Right hindlimb (tissue), 1 donor: ENCODE measurements around the gene MRPL32.

ENCODE experiments used
- DNase-seq: peaks from one replicate; pipeline ENCODE4 v3.0.0-alpha.2; 2018

The MRPL32 gene

DNA sequence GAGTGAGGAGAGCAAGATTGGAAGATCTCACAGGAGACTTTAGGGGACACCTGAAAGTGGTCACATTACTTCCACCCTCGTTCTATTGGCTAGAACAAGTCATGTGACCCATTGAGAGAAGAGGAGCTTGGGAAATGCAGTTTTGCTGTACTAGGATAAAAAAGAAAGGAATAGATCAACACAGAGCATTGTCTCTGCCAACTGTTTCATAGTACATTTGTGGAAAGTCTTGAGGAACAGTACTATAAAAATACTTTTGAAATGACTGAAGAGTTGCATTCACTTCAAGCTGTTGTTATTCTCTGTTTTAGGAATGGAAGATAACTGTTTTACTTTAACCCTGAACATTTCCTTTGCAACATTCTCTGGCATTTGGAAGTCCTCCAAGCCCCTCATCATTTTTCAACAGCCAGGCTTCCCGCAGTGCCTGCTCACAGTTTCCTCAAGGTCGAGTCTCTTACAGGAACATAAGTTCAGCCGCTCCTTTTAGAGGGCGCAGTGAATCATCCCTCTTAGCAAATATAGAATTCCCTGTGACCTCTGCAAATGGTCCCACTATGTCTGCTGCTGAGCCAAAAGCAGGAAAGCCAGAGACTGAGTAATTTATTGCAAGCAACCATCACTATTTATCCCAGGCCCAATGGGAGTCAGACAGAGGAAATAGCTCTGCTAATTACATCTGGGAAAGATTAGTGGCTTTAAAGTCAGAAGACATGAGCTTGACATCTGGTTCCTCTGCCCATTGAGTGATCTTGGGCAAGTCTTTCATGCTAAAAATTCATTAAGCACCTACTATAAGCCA is 40.7 kb downstream of the MRPL32 start:
- DNase-seq = peak; percentile 66

DNA sequence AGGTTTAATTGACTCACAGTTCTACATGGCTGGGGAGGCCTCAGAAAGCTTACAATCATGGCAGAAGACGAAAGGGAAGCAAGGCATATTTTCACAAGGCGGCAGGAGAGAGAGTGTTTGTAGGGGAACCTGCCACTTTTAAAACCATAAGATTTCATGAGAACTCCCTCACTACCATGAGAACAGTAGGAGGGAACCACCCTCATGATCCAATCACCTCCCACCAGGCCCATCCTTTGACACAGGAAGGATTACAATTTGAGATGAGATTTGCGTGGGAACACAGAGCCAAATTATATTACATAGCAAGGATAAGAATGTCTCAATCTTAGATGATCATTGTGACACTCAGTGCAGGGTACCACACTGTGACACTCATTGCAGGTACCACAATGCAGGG is 44.2 kb downstream of the MRPL32 start:
- no peak for DNase-seq

DNA sequence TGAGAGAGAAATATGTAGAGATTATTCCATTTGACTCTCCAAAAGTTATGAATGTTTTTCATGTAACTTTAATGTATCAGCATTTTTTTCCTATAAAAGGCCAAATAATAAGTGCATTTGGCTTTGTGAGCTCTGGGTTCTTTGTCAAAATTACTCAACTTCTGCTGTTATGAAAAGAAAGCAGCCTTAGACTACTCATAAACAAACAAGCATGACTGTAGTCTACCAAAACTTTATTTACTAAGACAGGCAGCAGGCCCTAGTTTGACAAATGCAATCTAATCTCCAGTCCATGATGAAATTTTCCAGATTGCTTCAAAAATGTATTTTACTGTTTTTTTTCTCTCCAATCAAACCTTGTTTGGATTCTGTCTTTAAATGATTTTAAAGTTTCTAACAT is 46.3 kb downstream of the MRPL32 start:
- DNase-seq = no peak

DNA sequence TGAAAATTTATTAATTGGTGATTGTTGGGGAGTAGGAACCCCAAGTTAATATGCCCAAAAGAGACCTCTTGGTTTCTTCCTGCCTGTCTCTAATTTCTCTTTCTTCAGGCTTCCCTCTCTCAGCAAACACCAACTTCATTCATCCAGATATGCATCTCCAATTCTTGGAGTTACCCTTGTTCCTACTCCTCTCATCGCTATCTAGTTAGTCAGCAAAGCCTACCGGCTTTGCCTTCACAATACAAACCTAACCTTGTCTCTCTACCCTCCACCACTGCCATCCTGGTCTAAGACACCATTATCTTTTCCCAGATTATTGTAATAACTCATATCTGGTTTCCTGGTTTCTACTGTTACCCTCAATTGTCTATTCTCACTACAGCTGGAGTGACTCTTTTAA is 47.9 kb downstream of the MRPL32 start:
- DNase-seq = no peak

DNA sequence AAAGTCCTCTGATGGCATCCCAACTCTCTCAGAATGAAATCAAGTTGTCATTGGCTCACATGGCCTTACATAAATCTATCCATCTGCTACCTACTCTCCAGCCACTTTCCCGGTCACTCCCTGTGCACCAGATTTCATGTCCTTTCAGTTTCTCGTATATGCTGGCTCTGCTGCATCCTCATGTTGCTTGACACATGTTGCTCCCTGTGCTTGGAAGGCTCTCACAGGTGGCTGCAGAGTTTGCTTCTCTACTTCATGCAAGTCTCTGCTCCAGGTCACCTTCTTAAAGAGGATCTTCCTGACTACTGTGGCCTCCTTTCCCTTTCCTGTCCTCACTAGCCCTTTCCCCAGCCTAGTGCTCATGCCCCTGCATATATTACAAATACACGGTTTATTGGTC is 48.3 kb downstream of the MRPL32 start:
- no peak for DNase-seq

DNA sequence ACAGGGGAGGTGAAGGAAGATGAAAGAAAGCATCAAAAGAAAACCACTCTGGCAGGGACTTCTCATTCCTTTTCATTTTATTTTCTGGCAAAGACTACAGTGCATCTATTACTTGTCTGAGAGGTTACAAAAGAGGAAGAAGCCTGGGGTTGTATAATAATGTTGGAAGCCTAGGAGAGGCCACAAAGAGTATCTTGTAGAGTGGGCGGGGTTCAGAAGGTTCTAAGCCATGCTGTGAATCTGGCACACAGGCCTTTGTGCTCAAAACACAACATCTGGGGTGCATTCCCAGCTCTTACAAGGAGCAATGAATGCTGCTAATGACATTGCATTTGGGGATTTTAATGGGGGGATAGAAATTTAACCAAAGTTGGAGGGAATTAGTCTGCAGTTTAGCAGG is 49.4 kb downstream of the MRPL32 start:
- no peak for DNase-seq

DNA sequence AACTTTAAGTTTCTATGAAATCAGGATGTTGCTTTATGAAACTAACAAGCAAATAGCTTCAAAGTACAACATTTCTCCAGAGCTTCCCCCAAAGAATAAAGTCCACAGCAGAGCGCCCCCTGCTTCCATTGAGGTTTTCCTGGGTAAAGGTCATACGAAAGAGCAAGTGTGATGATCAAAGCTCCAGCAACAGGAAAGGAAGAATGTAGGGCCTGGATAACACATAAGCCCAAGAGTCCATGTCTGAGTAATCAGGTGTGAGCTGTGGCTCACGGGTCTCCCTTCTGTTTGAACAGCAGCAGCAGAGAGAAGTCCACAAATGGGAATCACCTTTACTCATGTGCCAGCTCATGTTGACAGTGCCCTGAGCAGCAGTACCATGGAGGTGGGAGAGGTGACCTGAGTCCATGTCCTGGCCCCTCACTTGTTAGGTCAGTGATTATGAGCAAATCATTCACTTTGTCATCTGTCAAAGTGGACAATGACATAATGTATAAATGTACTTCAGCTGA is 50.5 kb downstream of the MRPL32 start:
- DNase-seq = no peak

DNA sequence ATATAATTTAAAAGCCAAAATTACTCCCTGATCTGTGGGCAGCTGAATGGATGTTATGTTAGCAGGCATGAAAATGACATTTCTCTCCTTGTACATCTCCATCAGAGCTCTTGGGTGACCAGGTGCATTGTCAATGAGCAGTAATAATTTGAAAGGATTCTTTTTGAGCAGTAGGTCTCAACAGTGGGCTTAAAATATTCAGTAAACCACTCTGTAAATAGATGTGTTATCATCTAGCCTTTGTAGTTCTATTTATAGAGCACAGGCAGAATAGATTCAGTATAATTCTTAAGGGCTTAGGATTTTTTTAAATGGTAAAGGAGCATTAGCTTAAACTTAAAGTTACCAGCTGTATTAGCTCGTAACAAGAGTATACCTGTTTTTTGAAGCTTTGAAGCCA is 52.0 kb downstream of the MRPL32 start:
- DNase-seq = no peak

DNA sequence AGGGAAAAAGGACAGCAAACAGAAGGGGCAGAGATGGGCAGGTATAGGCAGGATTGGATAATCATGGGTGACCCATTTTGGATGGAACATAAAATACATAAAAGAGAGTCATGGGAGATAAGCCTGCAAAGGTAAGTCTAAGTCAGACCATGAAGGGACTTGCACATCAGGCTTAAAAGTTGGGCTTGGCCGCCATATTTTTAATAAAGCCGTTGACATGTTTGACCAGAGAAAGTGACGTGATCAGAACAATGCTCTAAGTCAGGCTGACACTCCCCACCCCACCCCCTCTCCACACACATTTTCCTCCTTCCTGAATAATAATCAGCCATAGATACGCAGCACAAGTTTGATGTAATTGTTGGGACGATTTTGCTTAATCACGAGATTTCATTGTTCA is 54.0 kb downstream of the MRPL32 start:
- DNase-seq = no peak

DNA sequence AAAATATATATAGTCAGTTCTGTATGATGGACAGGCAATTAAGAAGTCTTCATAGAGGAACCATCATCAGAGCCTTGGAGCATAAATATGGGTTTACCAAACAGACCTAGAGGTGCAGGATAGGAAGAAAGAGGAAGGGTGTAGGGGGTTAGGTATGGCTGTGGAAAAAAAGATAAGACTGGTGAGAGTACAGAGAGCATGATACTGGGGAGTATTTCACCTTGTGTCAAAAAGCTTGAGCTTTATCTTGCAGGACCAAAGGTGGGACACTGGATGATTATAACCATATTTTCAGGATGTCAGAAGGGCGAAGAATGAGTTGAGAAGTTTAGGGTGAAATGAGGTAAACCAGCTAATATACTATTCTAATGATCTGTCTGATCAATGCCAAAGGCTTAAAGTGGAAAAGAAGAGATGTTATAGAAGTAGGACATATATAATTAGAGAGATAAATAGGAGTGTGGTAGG is 54.6 kb downstream of the MRPL32 start:
- DNase-seq = no peak
